HTERT RPE-1 (cell line): ENCODE results near the gene ARL17A.
"Not testable (repeated sequence)": the region's sequence is repeated elsewhere in the genome, so short reads cannot be mapped to it uniquely, and the experiment has no call there.

Experiments
- in situ Hi-C: fragments of 300-500 bp; cut with MboI; formaldehyde crosslinking; loops from 4 replicates; pipeline ENCODE4 v1.14.3; 2020; ENCODE audit warnings: low sequenced_read_pairs

ARL17A gene

DNA sequence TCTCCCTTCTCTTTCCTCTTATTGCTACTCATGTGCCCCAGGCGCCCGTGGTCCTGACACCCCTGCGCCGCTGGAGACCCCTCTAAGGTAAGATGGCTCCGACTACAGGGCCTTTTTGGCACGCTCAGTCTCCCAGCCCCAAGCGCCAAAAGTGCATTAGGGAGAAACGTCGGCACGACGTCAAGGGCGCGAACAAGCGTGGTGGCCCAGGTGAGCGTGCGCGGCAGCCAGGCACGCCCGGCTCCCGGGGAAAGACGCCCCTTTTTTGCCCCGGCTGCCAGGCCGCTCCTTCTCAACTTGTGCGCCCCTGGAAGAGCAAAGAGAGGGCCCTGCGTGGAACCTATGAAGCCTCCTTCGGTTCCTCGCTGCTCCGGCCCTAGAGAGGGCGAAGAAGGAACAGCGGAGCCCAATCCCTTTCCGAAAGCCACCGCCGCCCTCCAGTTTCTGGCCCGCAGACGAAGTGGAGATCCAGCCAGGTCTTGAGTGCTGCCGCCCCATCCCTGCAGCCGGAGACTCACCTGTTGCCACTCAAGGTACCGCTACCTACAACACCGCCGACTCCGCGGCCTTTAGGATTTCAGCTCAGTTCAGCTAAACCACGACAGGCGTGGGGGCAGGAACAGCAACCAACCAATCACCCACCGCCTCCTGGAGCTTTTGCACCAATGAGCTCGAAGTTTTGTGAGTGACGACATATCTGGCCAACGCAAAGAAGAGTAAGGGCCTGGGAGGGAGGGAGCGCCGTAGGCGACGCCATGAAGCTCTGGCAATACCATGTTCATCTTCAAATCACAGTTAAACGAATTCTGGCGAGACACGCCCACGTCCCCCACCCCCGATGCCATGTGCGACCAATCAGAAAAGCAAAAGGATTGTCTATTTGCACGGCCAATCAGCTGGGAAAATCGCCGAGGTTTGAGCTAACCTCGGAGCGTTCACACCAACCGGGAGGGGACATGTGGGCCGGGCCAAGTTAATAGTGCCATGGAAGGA, at the start of gene ARL17A:
Gene ARL17A (minus strand): TSS at position 609 of the 993 bp plus-strand sequence. CDS start 3,369 bp downstream, outside the sequence.
- in situ Hi-C loops: not testable (repeated sequence)

DNA sequence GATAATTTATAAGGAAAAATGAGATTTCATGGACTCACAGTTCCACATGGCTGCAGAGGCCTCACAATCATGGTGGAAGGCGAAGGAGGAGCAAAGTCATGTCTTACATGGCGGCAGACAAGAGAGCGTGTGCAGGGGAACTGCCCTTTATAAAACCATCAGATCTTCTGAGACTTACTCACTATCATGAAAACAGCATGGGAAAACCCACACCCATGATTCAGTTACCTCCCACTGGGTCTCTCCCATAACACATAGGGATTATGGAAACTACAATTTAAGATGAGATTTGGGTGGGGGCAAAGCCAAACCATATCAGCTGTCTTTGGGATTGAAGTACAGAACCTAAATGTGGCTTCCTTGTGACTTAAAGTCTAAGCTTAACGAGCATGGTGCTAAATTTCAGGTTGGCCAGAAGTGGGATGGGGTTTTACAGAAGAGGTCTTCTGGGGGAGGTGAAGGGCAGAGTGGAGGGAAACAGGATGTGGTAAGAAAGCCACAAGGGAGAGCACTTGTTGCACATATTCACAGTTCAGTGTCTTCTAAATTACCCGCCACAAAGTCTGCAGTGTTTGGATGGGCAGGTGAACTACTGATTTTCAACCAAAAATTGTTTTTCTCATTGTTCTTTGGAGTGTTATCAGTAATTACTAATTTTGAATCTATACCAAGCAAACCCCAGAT, 49.4 kb upstream of the ARL17A start:
- in situ Hi-C loops: not testable (repeated sequence)

DNA sequence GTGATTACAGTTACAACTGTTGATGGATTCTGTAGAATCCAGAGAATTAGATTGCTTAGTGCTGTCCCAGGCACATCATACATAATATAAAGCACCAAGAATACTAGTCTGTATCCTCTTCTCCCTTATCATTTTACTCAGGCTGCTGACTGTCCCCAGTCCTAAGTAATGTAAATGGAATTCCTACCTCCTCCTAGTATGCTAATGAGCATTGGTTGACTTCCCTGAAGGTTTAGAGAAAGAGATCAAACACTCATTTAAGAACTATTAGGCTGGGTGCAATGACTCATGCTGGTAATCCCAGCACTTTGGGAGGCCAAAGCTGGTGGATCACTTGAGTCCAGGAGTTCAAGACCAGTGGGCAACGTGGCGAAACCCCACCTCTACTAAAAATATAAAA, 48.0 kb upstream of the ARL17A start:
- in situ Hi-C loops: not testable (repeated sequence)

DNA sequence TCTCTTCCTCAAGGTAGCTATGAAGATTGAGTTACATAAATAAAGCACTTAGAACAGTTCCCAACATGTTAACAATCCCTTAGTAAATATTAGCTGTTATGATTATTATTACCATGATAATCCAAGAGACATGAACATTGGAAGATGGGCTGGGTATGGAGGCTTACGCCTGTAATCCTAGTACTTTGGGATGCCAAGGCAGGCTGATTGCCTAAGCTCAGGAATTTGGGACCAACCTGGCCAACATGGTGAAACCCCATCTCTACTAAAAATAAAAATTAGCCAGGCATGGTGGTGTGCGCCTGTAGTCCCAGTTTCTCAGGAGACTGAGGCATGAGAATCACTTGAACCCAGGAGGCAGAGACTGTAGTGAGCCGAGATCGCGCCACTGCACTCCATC, 45.2 kb upstream of the ARL17A start:
- in situ Hi-C loops: not testable (repeated sequence)

DNA sequence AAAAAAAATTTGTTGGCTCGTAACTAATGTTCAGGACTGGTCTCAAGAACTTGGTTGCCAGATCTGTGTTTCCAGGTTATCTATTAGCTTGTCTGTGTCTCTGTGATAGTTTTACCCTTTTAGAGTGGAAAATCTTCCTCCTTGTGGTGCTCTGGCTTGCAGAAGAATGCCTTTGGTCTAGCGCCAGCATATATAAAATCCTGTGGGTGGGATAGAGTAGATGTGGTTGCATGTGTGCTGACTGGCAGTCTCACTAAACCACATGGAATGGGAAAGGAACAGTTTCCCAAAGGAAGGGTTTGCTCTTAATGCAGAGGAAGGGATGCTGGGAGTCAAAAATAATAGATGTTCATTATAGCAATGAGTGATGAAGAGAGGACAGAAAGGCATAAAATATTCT, 44.3 kb upstream of the ARL17A start:
- in situ Hi-C loops: not testable (repeated sequence)

DNA sequence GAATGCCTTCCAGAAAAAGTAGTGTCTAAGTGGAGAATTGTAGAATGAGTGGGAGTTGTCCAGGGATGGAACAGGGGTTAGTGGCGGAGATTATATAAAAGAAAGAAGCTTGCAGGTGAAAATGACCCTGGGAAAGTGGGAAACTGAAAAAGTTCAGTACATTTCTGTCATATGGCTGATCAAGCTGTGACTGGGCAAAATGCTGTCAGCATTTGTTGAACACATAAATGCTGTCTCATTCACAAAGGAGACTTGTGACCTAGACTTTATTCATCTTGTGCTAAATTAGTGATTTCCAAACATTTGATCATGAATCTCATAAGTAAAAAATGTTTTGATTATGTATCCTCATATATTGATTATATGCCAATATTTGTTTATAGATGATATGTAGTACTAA, 39.5 kb upstream of the ARL17A start:
- in situ Hi-C loops: not testable (repeated sequence)

DNA sequence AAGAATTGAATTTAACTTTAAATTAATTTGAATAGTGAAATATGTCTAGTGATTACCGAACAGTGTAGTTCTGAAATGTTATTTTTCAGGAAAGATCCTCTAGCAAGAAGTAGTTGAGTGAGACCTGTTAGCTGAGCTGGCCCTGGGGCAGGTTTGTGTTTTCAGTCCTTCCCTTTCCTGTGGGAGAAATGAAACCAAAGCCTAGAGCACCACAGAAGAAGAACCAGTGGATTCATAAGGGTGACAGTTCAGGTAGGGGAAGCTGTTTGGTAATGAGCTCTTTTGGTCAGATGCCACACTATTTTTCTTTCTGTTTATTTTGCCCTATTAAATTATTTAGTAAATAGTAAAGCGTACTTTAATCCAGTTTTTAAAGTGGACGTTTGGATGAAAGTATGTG, 37.6 kb upstream of the ARL17A start:
- in situ Hi-C loops: not testable (repeated sequence)

DNA sequence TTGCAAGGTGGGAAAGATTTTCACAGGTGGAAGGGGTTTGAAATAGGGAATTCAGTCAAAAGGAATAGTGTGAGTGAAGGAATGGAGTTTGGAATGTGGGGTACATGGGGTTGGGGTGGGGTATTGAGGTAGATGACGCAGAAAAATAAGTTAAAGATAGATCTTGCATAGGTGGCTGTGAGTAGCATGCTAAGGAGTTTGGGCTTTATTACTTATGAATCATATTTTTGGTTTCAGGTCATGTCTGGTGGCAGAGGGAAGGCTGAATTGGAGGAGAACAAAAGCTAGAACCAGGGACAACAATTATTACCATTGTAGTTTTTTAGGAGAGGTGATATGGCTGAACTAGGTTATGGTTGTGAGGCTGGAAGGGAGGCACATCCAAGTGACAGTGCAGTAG, 34.4 kb upstream of the ARL17A start:
- in situ Hi-C loops: not testable (repeated sequence)

DNA sequence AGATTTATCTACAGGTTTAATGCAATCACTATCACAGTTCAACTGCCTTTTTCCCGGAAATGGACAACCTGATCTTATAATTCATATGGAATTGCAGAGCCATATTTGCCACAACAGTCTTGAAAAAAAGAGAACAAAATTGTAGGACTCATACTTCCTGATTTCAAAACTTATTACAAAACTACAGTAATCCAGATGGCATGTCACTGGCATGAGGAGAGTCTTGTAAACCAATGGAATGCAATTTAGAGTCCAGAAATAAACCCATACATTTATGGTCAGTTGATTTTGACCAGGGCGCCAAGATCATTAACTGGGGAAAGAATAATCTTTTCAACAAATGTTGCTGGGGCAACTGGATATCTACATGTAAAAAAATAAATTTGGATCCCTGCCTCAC, 31.8 kb upstream of the ARL17A start:
- in situ Hi-C loops: not testable (repeated sequence)

DNA sequence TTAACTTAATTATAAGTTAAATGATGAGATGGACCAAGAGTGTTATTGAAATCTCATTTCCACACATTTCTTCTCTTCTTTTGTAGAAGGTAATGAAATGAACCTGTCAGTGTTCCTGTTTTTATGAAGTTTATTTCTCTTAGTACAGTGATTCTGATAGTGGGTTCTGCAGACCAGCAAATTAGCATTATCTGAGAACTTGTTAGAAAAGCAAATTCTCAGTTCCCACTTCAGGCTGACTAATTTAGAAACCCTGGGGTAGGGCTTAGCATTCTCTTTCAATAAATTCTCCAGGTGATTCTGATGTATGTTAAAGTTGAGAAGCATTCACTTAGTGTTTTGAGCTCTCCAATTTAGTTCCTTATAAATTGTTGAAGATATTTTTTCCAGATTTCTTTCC, 23.6 kb upstream of the ARL17A start:
- in situ Hi-C loops: not testable (repeated sequence)

DNA sequence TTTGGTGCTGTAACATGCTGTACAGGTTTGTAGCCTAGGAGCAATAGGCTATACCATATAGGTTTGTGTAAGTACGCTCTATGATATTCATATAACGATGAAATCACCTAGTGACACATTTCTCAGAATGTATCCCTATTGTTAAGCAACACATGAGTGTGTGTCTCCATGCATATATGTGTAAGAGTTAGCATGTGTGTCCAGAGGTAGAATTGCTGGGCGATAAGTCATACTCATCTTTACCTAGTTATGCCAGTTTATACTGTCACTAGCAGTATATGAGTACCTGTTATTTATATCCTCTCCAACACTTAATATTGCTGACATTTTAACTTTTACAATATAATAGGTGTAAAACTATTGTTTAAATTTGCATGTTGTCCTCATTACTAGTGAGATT, 21.3 kb upstream of the ARL17A start:
- in situ Hi-C loops: not testable (repeated sequence)

DNA sequence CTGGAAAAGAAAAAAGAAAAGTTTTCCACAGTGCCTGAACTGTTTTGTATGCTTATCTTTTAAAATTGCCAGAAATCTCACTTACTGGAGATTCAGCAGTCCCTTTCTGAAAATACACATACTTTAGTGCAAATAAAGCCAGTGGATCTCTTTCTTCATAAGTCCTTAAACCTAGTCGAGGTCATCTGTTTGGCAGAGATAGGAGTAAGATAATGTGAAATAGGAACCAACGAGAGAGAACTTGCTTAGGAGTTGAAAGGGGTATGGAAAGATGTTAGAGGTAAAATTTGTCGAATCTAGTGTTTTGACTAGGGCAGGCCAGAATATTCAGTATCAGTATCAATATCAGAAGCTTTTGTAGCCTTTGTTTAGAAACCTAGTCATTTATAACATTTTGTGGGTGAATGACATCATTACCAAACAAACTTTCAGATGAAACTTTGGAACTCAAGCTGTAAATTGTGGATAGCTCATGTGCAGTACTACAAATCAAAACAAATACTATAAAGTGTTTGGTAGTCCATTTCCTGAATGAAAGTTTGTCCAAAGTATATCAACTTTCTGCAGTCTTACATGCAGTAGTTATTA, 18.9 kb upstream of the ARL17A start:
- in situ Hi-C loops: not testable (repeated sequence)

DNA sequence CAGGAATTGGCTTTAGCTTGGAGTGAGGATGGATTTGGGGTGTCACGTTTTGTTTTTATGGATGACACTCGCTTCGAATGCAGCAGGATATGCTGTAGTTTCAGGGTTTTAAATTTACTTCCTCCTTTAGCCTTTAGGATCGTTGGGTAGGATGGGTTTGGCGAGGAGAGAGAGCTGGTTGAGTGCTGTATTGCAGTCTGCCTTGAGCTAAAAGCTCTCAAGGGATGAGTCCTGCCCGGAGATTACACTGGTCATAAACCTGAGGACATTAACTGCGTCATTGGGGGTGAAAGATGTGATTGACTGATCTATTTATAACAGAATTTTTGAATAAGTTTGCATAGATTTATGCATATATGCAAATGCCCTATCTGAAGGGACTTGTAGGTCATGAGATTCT, 11.8 kb upstream of the ARL17A start:
- in situ Hi-C loops: not testable (repeated sequence)

DNA sequence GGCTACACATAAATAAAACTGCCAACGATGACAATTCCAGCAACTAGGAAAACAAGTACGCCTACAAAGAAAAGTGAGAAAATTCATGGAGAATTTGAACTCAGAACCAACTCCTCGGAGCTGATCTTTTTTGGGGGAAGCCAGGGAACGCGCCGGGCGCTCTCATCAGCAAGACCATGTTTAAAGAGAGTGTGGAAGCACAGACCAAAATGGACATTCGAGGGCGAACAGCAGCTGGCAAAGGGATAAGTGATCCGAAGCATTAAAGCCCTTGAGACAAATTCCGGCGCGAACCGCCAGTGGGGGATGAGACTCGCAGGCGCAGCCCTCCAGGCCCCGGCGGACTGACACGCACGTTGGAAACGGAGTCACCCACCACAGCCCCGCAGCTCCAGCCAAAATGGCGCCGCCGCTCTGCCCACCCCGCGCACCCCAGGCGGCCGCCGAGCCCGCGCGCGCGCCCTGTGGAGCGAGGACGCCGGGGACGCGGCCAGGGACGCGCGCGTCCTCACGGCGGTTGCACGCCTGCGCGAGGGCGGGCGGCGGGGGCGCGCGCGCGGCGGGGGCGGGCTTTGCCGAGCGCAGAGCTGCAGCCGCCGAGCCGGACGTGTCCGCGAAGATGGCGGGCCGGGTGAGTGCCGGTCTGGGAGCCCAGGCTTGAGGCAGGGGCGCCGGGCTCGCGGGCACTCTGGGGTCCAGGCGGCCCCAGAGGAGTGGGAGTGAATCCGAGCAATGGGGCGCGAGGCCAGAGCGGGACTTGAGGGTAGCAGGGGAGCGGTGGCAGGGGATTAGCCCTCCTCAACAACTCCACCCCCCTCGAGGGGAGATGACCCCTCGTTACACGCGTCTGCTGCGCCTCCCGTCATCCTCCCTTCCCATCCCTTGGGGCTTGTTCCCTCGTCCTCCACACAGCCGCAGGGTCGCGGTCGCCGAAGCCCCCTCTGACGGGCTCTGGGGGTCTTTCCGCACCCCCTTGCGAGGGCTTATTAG, 11.0 kb upstream of the ARL17A start, which contains the start of gene NSF:
Gene NSF (plus strand): TSS at position 513 of the 990 bp plus-strand sequence. CDS start 107 bp downstream, at position 620.
- in situ Hi-C loops: not testable (repeated sequence)

DNA sequence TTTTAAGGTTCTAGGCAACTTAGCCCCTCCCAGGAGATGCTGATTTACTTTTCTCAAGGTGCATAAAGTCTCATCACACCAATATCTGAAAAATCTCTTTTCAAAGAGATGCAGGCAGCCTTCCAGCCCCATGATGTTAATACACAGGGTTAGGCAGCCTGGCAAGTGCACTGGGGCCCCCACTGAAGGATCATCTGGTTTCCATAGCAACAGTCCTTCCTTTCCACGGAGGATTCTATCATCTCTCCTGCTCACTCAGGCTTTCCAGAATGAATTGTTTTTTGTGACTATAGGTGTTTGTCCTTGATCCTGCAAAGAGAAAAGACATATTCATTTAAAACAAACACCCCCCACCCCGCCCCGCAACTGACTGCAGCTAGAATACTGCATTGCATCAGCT, 6.0 kb upstream of the ARL17A start:
- in situ Hi-C loops: not testable (repeated sequence)

DNA sequence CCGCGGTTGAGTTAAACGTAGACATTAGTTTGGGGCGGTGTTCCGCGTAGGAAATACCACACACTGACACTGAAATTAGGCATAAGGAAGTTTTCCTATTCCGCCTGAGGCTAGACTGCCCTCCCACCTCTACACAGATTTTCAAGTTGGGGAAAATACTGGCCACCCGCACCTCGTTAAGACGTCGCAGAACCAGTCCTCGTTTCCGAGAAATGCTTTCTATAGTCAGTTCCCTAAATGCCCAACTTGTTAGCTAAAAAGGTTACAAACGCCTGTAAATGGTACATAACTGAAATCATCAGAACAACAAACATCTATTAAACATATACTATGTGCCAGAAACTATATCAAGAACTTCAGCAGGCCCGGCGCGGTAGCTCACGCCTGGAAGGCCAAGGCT, 591 bp upstream of the ARL17A start:
- in situ Hi-C loops: not testable (repeated sequence)

DNA sequence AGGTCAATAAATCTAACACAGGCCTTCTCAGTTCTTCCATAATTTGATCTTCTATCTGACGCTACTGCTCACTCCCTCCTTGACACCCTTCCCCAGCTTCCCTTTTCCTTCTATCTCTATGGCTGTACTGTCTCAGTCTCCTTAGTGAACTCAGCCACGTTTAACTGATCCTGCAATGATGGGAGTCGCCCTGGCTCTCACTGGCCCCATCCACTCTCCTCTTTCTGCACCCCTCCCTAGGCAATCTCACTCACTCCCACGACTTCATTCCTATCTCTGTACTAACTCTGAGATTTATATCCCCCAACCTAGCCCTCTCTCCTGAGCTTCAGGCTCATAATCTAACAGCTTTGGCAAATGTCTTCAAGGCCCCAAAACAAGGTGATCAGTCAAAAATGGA, 7.7 kb downstream of the ARL17A start:
- in situ Hi-C loops: not testable (repeated sequence)

DNA sequence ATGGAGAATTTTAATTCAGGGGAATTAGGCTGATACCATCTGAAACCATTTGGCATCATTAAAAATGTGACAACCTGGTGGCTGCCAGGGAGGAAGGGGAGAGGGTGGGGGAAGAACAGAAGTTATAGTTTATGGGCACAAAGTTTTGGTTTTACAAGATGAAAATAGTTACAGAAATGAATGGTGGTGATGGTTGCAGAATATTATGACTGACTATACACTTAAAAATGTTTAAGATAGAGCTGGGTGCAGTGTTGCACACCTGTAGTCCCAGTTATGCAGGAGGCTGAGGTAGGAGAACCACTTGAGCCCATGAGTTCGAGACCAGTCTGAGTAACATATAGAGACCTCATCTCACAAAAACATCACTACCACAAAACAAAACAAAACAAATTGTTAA, 12.5 kb downstream of the ARL17A start:
- in situ Hi-C loops: not testable (repeated sequence)

DNA sequence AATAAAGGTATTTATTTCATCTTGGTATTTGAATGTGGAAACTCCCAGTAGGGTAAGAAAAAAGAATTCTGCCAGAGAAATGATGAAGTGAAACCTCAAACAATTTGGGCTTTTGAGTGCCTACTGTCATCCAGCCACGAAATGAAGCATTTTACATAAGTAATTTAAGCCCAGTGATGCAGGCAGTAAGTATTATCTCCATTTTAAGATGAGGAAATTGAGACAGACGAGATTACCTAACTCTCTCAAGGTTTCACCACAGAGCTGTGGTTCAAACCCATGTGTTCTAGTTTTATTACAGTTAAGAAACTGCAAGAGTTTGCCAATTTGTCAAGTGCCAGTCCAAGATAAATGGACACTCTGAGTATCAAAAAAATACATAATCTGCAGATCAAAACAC, 13.2 kb downstream of the ARL17A start:
- in situ Hi-C loops: not testable (repeated sequence)

DNA sequence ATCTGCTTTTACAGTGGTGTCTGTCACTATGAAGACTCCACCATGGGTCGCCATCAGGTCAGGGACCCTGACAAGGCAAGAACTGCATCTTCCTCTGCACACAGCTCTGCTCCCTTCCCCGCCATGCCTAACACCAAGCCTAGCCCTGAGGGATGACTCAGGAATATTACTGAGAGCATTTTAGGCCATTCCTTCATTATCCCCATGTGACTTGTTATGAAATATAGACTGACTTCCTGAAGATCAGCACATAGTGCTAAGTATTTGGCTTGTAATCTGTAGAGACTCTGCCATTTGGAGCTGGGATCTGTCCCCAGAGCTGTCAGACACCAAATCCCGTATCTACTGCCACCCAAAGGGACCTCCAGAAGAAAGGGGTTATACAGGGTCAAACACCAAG, 19.4 kb downstream of the ARL17A start:
- in situ Hi-C loops: not testable (repeated sequence)
